ENCODE results near the gene BUD23.
"Not testable (repeated sequence)": the region's sequence is repeated elsewhere in the genome, so short reads cannot be mapped to it uniquely, and the experiment has no call there.

The BUD23 gene

GRCh38 chr7:73668886-73669230 lies 14.5 kb upstream of the BUD23 start:
- no peak for DNase-seq

DNA sequence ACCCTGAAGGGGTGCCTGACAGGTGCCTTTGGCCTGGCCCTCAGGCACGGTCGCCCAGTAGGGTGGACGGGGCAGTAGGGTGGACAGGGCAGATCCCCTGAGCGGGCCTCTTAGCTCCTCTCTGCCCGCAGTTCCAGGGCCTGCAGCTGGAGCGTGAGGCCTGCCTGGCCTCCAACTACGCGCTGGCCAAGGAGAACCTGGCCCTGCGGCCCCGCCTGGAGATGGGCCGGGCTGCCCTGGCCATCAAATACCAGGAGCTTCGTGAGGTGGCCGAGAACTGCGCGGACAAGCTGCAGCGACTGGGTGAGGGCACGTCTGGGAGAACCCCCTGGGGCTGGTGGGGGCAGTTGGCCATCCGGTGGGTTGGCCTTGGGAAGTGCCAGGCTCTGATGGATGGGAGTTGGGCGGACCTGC lies 14.1 kb upstream of the BUD23 start:
- no peak for DNase-seq

- DNase-seq = no peak
Observed at GRCh38 chr7:73669858-73670385, 13.5 kb upstream of the BUD23 start.

- DNase-seq = no peak
Observed at GRCh38 chr7:73671322-73671661, 12.1 kb upstream of the BUD23 start.

DNA sequence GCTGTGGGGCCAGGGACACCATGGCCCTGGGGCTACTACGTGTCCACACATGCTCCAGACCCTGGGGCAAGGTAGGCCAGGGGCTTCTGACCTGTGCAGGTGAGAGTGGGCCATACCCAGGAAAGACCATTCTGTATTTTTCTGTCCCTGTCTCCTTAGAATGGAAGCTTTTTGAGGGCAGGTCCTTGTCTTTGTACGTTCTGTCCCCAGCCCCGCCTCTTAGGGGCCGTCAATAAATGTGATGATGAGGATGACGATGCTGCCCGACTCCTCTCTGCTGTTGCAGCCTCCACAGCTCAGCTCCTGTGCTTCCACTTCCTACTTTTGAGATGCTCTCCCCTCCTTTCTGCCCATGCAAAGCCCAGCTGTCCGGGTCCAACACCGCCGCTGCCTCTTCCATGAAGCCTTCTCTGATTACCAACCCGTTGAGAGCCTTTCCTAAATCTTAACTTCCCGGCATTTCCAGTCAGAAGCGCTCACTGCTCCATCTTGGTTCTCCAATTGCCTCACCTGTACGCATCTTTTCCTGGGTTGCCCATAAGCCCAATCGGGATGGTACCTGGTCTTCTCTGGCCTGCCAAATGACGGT lies 11.4 kb upstream of the BUD23 start:
- no peak for DNase-seq

DNA sequence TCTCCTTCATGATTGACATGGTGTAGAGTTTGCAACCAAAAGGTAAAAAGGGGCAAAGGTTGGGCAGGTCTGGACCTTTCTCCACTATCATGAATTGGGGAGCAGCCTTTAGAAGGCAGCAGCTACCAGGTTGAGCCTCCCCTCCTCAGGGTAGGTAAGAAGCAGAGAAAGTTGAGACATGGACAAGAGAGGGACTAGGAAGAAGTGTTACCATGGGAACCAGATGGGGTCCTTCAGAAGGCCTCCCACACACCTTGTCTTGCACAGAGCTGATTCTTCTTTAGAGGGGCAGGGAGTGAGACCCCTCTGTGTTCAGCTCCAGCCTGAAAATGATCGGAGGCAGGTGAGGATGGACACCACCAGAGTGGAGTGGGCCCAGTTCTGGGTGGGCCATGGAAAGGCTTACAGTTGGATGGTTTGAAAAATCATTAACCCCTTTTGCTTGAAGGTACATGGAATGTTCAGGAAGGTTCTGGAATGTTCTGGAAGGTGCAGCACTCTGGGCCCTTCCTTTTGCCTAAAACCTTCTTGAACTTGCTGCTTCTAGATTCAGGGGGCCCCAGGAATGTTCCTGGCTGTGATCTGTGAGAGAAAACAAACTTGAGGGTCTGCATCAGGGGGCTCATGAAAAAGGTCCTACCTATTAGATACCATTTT lies 8.8 kb upstream of the BUD23 start:
- no peak for DNase-seq

DNA sequence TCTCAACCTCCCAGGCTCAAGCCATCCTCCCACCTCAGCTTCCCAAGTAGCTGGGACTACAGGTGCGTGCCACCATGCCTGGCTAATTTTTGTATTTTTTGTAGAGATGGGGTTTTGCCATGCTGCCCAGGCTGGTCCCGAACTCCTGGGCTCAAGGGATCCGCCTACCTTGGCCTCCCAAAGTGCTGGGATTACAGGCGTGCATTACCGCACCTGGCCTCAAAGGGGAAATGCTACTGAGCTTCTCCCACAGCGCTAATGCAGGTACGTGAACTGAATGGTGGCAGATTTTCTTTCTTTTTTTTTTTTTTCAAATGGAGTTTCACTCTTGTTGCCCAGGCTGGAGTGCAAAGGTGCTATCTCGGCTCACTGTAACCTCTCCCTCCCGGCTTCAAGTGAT lies 7.3 kb upstream of the BUD23 start:
- DNase-seq = not testable (repeated sequence)

DNA sequence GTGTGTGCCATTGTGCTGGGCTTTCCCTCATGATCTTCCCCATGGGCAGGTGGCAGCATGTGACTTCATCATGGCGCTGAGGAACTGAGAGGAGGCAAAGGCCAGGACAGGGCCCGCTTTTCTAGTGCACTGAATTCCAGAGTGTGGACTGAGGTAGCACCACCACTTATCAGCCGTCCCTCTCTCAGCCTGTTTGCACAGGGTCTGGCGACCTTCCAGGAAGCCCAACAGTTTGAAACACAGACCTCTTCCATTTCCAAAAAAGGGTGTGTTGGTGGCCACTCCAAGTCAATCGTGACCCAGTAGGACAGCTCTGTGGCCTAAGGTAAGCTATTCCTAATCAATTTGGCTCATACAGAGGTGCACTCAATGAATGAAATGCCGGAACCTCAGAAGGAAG lies 4.5 kb upstream of the BUD23 start:
- no peak for DNase-seq

DNA sequence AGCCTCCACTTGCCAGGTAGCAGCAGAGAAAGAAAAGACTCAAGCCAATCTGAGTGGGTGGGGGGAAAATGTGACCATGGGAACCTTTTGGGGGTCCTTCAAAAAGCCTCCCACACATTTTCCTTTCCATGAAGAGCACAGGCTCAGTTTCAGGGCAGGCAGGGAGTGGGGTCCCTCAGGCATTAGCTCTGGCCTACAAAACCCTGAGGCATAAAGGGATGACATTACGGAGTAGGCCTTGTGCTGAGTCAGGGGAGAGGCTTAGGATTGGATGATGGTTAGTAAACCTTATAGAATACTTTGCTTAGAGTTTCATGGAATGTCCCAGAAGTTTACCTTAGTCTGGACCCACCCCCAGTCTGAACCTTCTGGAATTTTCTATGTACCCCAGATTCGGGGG lies 3.7 kb upstream of the BUD23 start:
- no peak for DNase-seq

GRCh38 chr7:73680501-73680900 lies 2.9 kb upstream of the BUD23 start:
- no peak for DNase-seq

DNA sequence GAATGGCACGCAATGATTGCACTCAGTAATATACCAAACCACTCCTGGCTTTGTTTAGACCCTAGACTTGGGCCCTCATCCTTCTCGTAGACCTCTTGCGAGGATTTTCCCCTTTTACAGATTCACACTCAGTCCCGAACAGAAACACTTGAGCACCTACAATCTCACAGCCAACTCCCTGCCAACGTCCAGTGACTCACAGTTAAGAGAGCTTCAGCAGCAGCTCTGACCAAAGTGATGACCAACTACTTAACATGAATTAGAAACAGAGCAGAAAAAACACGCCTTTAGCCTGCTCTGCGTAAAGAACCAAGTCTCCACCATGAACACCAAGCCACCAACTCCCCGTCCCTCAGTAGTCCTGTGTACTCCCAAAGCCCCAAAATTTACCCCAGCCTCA lies 2.4 kb upstream of the BUD23 start:
- DNase-seq = no peak

GRCh38 chr7:73682745-73683055 lies 697 bp upstream of the BUD23 start:
- no peak for DNase-seq

DNA sequence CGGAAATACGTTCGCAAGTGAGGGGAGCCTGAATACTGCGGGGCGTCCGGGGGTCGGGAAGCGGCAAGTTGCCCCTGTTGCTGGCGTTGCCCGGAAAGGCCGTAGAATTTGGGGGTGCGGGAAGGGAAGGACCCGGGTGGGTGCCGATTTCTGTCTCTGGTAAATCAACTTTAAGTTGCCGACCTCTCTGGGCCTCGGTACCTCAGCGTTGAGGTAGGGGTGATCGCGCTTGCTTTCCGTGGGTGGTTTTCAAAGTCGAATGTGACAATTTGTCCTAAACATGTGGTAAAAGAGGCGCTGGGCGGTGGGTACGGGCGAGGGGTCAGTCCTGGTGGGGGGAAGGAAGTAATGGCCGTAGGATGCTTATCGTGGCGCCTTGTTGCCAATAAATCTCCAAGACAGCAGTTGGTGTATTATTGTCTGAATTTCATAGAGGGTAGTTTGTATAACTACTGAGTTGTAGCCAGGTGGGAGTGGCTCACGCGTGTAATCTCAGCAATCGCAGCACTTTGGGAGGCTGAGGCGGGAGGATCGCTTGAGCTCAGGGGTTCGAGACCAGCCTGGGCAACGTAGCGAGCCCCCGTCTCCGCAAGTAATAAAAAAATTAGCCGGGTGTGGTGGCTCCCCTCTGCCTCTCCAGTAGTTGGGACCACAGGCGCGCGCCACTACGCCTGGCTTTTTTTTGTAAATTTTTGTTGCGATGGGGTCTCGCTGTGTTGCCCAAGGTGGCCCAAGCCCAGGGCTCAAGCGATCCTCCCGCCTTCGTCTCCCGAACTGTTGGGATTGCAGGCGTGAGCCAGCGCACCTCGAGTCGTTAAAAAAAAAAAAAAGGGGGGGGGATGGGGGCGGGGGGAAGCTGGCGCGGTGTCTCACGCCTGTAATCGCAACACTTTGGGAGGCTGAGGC lies 644 bp downstream of the BUD23 start:
- peak in 1 of 2 experiments; percentile 20 for DNase-seq

GRCh38 chr7:73685311-73685710 lies 1.9 kb downstream of the BUD23 start:
- DNase-seq = no peak

DNA sequence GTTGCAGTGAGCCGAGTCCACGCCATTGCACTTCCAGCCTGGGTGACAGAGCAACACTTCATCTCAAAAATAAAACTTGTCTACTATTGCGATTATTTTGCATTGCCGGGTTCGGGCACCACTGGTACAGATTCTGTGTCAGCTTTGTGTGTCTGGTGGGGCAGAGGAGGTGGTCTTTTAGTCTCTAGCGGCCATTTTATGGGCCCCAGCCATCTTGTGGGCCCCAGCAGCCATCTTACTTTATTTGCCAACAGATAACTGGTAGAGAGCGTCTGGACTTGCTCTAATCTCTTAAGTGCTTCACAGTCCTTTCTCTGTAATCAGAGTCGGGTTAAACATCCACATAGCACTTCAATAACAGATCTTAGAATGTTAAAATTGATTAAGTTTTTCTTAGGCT lies 4.9 kb downstream of the BUD23 start:
- no peak for DNase-seq

DNA sequence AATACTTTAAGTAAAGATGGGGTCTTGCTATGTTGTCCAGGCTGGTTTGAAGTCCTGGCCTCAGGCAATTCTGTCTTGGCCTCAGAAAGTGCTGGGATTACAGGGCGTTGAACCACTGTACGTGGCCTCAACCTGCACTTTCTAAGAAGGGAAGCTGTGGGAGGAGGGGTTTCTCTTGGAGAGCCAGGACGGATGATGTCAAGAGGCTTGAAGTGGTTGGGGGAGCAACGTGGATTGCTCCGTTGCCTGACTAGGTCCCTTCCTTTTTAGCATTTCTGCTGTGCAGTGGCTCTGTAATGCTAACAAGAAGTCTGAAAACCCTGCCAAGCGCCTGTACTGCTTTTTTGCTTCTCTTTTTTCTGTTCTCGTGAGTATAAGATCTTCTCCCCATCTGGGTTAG lies 7.2 kb downstream of the BUD23 start:
- no peak for DNase-seq

GRCh38 chr7:73696372-73696771 lies 13.0 kb downstream of the BUD23 start:
- DNase-seq = no peak

DNA sequence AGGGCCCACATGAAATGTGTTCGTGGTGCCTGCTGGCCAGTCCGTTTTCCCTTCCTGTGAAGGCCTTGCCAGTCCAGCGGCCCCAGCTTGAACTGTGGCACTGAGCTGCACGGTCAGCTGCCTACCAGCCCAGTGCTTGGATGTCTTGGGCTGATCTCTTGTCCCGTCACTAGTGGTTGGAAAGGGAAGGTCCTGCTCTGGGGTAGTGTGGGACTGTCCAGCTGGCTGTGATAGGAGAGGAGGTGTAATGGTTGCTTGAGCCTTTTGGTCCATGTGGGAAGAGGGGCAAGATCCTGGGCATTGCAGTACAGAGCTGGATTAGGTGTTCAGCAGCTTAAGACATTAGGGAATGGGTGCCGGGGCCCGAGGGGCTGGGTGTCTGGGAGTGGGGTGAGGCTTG lies 15.0 kb downstream of the BUD23 start:
- no peak for DNase-seq

GRCh38 chr7:73699370-73700068 lies 16.1 kb downstream of the BUD23 start:
- DNase-seq = no peak

GRCh38 chr7:73700069-73700423 lies 16.6 kb downstream of the BUD23 start:
- DNase-seq = no peak

- no peak for DNase-seq
Observed at GRCh38 chr7:73700581-73701134, 17.3 kb downstream of the BUD23 start.

GRCh38 chr7:73701357-73701995 lies 18.1 kb downstream of the BUD23 start:
- no peak for DNase-seq

GRCh38 chr7:73702226-73702625 lies 18.8 kb downstream of the BUD23 start:
- DNase-seq = no peak
